GM12801 (cell line): ENCODE measurements around the gene POLR2I.

ENCODE experiments used
- TF ChIP-seq, protein P1 (sequence below): IDR thresholded peaks from one replicate; pipeline ENCODE4 v1.5.1; 2011; ENCODE audit warnings: control low read depth; ENCODE audit not compliant: insufficient read length; ENCODE audit errors: extremely low read depth

The POLR2I gene

DNA sequence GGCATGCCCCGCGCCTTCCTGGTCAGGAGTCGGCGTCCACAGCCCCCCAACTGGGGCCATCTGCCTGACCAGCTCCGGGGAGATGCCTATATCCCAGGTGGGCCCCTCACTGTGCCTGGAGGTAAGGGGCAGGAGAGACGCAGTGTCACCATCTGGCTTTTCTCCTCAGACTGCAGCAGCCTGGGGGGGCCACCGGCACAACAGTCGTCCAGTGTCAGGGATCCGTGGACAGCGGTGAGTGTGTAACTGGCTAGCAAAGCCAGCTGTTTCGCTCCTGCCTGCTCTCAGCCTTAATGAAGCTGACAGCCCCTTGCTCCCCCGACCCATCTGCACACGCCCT lies 3.5 kb downstream of the POLR2I start:
- TF ChIP-seq, protein P1, sequence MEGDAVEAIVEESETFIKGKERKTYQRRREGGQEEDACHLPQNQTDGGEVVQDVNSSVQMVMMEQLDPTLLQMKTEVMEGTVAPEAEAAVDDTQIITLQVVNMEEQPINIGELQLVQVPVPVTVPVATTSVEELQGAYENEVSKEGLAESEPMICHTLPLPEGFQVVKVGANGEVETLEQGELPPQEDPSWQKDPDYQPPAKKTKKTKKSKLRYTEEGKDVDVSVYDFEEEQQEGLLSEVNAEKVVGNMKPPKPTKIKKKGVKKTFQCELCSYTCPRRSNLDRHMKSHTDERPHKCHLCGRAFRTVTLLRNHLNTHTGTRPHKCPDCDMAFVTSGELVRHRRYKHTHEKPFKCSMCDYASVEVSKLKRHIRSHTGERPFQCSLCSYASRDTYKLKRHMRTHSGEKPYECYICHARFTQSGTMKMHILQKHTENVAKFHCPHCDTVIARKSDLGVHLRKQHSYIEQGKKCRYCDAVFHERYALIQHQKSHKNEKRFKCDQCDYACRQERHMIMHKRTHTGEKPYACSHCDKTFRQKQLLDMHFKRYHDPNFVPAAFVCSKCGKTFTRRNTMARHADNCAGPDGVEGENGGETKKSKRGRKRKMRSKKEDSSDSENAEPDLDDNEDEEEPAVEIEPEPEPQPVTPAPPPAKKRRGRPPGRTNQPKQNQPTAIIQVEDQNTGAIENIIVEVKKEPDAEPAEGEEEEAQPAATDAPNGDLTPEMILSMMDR: no peak

DNA sequence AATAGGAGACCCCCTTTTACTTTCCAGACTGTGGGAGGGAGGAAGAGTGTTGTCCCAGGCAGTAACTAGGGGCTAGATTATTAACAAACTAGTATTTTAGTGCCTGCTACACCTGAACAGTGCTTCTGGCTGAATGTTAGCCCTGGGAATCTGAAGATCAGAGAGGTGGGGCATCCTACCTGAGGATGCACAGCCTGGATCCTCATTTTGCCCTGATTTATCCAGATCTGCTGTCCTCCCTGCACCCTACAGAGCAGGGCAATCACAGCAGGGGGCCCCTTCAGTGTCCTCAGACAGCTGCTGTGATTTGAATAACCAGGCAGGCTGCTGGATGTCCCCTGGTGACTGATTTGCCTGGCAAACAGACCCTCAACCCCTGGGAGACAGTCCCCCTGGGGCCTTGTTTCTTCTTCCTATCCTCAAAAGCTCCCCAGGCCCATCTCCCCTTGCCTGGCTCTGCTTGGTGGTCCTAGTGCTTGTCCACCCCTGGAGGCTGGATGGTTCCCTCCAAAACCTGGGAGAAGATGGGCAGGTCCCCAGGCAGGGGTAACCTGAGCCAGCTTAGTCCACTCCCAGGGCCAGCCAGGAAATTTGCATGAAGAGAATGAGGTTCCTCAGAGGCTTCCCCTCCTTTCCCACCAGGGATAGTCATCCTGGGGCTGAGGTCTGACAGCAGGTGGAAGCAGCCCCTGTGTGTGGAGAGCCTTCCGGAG lies 4.0 kb downstream of the POLR2I start, which contains the start of gene OVOL3:
TSS of gene OVOL3 (plus strand) at position 657 of the 713 bp plus-strand sequence. CDS start 60 bp downstream, outside the sequence.
- TF ChIP-seq, protein P1: no peak

DNA sequence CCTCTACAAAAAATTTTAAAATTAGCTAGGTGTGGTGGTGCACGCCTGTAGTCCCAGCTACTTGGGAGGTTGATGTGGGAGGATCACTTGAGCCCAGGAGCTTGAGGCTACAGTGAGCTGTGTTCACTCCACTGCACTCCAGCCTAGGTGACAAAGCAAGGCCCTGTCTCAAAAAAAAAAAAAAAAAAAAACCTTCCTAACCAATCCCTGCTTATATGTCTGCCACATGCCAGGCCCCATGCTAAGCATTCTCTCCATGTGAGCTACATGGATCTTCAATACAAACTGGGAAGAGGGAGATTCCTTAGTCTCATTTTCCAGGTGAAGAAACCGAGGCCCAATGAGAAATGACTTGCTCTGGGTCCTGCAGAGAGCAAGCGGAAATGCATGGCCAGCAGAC lies 6.0 kb downstream of the POLR2I start:
- TF ChIP-seq, protein P1: no peak

DNA sequence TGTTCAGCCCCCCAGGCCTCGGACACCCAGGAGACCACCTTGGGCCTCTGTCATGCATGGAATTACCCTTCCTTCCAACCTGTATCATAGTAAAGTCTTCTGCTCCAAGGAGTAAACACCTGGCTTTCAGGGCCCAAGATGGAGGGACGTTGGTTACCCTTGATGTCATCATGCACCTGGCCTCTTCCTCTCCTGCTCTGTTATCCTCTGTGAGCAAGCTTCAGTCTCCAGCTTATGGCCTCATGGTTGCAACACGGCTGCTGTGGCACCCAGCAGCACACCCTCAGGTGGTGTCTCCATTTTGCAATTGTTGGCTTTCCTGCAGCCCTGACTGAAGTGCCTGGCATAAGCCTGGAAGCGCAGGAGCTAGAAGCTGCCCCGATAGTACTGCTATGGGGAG lies 7.7 kb downstream of the POLR2I start:
- TF ChIP-seq, protein P1: no peak

DNA sequence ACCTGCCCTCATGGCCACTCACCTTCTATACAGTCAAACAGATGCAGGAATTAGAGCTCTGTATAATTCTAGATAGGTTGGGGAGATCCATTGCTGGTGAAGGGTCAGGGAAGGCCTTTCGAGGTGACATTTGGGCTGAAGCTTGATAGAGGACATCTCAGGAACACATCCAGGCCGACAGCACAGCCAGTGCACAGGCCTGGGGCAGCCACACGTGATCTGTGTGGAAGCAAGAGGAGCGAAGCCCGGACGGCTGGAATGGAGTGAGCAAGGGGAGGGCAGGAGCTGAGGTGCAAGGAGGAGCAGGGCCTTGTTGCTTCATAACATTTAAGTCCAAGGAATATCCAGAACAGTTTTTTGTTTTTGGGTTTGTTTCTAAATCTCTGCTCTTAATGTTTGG lies 8.2 kb downstream of the POLR2I start:
- TF ChIP-seq, protein P1: no peak

DNA sequence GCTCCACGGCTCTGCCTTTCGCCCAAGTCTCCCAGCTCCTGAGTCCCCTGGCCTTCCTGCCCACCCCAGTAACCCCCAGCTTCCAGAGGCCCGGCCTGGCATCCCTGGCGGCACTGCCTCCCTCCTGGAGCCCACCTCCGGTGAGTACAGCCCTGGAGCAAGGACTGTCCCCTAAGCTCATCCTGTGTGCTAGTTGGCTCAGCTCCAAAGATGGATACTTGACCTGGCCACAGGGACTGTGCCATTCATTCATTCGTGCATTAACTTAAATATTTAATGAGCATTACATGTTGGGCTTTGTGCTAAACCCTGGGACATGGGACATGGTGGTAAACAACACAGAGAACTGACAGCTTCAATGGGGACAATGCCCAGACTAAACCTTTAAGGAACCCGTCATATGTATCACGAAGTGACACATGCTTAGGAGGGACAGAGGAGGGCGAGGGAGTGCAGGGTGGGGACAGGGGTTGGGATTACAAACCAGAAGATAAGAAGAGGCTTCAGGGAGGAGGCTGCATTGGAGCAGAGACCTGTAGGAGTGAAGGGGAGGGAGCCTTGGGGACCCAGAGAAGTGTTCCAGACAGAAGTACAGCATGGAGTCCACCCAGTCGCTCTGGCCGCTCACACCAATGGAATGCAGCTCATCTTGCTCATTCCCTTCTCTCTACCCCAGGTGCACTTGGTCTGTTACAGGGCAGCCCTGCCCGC lies 10.7 kb downstream of the POLR2I start:
- TF ChIP-seq, protein P1: no peak

DNA sequence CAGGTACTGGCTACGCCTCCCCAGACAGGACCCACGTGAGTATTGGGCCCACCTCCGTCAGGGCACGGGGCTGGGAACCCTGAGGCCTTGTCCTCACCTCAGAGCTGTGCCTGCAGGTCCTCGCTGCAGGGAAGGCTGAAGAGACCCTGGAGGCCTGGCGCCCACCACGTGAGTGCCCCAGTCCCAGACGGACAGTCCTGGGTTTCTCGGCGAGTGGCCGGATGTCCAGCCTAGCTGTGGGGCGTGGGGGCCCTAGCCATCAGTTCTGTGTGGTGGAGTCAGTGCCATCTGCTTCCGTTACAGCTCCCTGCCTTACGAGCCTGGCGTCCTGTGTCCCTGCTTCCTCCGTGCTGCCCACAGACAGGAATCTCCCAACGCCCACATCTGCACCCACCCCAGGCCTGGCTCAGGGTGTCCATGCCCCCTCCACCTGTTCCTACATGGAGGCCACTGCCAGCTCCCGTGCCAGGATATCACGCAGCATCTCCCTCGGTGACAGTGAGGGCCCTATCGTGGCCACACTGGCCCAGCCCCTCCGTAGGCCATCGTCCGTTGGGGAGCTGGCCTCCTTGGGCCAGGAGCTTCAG lies 11.5 kb downstream of the POLR2I start:
- TF ChIP-seq, protein P1: no peak
